Stimulated activated CD4-positive, alpha-beta T cell treated with anti-CD3 and anti-CD28 coated beads, Interleukin-15, amount 100 ng/mL, for 1 hour (primary cell): Measurements from ENCODE around the gene ZNF519.

Source experiments
- DNase-seq, 2 donors: peaks; one replicate each; pipeline ENCODE4 v3.0.0-alpha.2; 2020; ENCODE audit warnings: low read depth in 1 of 2, low spot score in 1 of 2

Gene ZNF519

DNA sequence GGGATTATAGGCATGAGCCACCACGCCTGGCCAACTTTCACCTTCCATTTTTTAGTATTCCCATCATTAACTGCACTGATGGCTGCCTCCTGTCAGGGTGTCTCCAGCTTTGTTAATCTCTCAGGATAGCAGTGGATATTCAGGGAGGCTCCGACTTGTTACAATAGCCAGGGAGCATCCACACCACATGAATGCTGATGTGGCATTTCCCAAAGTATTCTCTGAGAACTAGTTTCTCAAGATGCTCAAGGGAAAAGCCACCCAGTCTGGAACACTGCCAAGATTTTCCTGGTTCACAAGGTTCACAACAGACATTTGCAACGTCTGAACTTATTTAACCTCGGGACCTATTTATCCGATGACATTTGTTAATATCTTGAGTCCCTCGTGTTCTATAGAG is 33.8 kb downstream of the ZNF519 start:
- DNase-seq, result no peak

DNA sequence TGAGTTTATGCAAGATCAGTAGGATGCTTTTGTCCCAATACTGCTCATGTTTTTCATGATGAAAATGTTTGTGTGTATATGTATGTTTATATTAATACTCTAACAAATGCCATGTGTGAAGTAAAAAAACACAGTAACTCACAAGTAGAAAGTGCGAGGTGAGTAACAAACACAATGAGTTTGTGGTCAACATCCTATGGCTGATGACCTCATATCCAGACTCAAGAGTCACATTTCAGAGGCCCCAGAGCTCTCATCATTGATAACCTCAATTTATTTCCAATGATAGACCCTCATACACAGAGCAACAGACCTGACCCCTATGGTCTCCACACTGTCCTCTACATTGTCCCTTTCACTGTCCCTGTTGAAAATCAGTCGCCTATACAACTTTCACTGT is 34.5 kb downstream of the ZNF519 start:
- DNase-seq, result no peak

DNA sequence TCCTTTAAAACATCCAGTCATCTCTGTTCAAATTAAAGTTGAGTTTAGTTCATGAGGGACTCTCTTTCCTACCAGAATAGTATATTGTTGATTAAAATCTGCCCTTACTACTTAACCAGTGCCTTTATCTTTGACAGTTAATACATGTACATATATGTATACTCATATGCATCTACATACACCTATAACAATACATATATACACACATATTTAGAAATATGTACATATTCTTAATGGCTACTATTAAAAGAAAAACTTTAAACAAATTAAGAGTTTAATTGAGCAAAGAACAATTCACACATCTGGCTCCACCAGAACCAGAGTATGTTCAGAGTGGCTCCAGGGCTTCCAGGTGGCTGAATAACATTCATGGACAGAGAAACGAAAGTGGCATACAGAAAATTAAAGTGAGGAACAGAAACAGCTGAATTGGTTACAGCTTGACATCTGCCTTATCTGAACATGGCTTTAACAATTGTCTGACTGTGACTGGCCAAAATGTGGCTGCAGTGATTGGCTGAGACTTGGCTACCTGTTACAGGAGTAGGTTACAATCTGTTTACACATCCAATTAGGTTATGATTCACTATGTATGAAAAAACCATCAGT is 38.8 kb downstream of the ZNF519 start:
- no peak for DNase-seq

DNA sequence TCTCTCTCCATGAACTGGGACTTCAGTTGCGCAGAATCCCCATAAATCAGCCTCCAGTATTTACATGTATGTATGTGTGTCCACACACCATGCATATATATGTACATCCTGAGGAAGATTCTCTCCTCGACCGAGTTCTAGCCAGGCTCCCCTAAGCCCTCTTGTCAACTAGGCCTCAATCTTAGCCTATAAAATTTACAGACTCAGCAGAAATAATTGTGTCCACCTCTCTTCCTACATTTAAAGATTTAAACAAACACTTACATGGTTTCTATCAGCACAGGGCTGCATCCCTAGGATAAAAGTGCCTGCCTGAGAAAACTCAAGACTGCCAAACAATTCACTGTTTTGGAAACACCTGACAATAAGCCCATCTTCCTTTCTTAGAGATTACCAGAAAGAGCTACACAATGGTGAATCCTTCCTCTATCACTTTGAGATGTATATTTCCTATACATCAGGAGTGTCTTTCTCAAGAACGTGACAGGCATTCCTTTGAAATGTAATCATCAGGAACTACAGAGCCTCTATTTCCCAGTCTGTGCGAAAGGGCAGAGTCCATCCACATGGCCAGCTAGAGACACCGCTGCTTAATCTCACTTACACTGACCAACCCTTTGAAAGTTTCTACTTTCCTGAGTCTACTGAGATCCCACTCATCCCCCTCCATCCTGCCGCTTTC is 39.5 kb downstream of the ZNF519 start:
- DNase-seq, result no peak

DNA sequence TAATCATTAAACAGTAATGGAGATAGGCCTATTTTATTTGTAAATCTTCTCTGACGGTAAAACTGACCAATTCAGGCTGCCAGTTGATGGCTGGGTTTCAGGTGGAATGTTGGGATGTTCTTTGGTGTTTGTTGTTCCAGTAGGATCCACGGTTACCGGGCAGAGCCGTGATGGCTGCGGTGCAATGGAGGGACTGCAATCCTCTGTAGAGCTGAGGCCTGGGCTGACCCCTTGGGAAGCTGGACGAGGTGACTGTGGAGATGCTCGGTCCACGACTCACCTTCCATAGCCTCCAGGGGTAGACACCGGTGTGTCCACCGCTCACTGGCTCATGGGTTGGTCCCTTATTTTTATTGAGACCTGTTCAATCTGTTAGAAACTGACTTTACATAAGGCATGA is 42.5 kb downstream of the ZNF519 start:
- no peak for DNase-seq

DNA sequence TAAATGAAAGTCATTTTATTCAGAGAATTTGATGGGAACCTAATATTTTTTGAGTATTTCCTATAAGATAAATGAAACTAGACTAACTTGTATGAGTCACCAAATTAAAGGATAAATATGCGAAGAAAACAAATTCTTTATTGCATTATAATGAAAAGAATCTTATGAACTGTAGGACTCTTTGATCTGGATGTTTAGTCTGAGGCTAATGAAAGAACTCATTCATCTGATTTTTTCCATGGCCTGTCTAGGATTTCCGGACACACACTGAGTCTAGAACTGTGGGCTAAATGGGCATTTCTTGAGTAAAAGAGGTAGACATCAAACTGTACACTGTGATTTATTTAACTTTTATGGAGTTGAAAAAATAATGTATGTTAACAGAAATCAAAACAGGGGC is 43.0 kb downstream of the ZNF519 start:
- no peak for DNase-seq

DNA sequence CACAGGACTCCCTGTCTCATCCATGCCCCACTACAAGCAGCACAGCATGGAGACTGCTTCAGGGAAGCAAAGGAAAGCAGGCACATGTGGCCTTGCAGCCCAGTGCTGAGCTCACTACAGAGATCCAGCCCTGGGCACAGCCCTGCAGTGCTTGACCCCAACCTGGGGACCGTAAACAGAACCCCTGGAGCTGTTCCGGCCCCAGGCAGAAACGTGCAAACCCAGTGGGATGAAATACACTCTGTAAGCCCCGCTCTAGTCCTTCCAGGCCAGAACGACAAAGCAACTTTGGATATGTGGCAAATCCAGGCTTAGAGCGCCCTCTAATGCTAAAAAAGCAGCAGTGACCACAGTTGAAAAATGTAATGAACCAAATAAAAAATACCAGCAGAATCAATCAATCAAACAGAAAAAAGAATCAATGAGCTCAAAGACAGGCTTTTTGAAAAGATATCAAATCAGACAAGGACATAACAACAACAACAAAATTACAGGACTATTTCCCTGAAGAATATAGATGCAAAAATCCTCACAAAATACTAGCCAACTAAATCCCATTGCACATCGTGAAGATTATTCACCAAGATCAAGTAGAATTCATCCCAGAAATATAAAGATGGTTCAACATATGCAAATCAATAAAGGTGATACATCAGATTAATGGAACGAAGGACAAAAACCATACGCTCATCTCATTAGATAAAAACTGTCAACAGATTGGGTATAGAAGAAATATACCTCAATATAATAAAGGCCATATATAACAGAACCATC is 45.6 kb downstream of the ZNF519 start:
- DNase-seq, result no peak

DNA sequence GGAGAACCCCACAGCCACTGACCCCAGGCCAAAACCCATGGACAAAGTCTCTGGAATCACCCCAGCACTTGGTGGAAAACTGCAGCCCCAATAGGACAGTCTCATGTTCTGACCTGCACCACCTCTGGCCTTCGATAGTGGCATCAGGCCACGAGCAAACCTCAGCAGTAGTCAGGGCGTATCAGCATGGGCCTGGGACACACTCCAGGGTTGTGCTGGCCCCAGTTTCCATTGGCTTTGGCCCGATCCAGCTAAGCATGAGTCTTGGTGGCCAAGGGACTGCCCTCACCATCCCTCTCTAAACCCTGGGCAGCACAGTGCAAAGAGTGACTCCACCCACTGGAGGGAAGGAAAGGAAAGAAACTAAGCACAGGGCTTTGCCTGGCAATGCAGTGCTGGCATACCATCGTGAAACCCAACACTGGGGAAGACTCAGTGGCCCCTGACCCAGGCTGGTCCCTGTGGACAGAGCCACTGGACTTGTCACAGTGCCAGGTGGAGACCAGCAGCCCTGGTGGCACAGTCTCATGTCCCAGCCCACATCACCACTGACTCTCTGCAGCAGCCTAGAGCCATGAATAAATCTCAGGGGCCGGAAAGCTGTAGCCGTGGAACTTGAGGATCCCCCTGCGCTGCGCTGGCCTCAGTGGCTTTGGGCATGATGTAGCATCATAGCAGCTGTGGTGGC is 46.3 kb downstream of the ZNF519 start:
- DNase-seq, result no peak

DNA sequence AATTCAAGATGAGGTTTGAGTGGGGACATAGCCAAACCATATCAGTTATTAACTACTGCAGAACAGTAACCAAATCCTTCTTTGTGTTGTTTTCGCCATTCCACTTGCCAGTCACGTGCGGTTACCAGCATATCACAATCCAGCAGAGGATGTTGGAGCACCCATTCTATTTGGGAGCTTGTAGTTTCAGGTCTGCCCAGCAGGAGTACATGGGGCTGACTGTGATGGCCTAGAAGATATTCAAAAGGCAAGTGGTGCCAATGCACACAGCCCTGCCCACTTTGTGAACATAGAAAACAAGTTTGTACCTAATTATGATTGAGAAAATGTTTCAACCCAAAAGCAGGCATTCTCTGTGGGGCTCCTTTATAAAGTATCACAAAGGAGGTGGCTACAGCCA is 57.0 kb downstream of the ZNF519 start:
- DNase-seq, result no peak

DNA sequence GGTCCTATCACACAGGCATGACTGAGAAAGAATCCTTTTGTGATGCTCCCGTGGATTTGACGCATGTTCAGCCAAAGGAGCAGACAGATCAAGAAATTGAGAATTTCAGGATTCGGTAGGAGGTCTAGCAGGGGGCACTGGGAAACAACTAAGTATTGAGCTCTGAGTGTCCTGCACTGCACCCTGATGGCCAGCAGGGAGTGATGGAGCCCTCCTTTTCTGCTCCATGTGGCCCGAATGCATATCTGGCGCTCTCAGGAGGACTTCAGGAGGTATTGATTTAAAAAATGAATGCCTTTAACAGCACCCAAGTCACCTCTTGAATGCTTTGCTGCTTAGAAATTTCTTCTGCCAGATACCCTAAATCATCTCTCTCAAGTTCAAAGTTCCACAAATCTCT is 58.0 kb downstream of the ZNF519 start:
- no peak for DNase-seq

DNA sequence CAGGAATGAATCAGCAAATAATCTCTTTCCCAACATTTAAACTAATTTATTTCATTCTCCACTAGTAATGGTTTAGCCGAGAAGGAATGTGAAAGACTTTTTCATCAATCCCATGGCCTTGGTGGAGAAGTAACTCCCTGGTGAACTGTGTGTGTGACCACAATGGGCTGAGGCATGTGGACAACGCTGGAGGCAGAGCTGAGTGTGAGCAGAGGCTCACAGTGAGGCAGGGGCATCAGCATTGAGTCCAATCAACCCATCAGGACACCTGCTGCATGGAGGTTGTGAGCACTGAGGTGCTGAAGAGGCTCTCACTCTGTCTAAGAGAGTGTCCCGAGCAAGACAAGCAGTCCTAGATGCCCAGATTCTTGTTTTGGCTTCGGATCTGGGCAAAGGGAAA is 78.6 kb downstream of the ZNF519 start:
- DNase-seq, result no peak
